ENCODE results near the gene LCN15. TPM values are rescaled to one million over a fixed set of nuclear protein-coding genes. Genes with fewer than 3 reads are reported as not detected.
"Not testable (repeated sequence)": the region's sequence is repeated elsewhere in the genome, so short reads cannot be mapped to it uniquely, and the experiment has no call there.

LCN15 gene
- total RNA-seq, 1 donor from 2014 or later = not detected

DNA sequence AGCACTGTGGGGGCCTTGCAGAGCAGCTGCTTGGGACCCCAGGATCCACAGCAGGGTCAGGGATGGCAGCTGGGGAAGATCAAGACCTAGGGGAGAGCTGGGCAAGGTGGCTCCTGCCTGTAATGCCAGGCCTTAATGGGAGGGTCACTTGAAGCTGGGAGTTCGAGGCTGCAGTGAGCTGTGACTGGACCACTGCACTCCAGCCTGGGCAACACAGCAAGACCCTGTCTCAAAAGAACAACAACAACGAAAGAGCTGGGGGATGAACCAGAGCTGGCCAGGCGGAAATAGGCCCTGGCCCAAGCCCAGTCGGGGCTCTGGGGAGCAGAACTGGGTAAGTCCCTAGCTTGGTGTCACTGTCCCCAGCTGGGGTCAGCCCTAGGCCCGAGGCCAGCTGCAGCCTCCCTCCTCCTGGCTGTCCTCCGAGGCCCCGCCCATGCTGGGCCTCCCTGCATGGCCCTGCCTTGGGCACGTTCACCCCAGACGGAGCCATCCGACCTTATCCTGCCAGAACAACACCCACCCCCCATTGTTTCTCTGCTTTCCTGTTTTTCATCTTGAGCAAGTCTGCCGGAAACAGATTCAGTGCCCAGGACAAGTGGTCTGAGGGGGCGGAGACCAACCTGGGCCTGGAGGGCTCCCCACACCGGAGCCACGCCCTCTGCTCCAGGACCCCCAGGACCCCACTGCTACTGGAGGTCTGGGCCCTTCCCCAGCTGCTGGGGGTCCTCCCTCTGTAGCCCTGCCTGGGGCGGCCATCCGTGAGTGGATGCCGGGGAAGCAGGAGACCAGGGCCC, 50.0 kb downstream of the LCN15 start:
- Mint-ChIP-seq H3K36me3 (ENCODE audit: unreplicated experiment) (no peaks in the 10 kb centered on the region), H3K27ac (ENCODE audit: unreplicated experiment) (no peak overlapping the region), H3K27me3 (ENCODE audit: unreplicated experiment) (no peaks in the 10 kb centered on the region), H3K4me1 (ENCODE audit: unreplicated experiment) (peaks cover 24% of the 10 kb centered on the region), H3K4me3 (ENCODE audit: unreplicated experiment) (no peak overlapping the region), H3K9me3 (ENCODE audit: unreplicated experiment) (no peaks in the 10 kb centered on the region)
- no peak for TF ChIP-seq CTCF (IDR thresholded peaks at IDR 0.05)
- DNase-seq (ENCODE audit: extremely low spot score, unreplicated experiment) = no peak

- H3K27ac Mint-ChIP-seq (ENCODE audit: unreplicated experiment) = no peak overlapping the region
- no peaks in the 10 kb centered on the region for H3K9me3 Mint-ChIP-seq (ENCODE audit: unreplicated experiment)
- H3K4me3 Mint-ChIP-seq (ENCODE audit: unreplicated experiment) = peak overlapping the region; percentile 54
Observed at GRCh38 chr9:136713550-136713949, 50.8 kb downstream of the LCN15 start.

GRCh38 chr9:136712690-136713544, 51.4 kb downstream of the LCN15 start:
- Mint-ChIP-seq H3K27me3 (ENCODE audit: unreplicated experiment) (no peaks in the 10 kb centered on the region), H3K36me3 (ENCODE audit: unreplicated experiment) (no peaks in the 10 kb centered on the region), H3K4me3 (ENCODE audit: unreplicated experiment) (peak overlapping the region; percentile 54), H3K9me3 (ENCODE audit: unreplicated experiment) (no peaks in the 10 kb centered on the region), H3K27ac (ENCODE audit: unreplicated experiment) (no peak overlapping the region), H3K4me1 (ENCODE audit: unreplicated experiment) (peaks cover 24% of the 10 kb centered on the region)
- DNase-seq (ENCODE audit: extremely low spot score, unreplicated experiment) = no peak
- no peak for TF ChIP-seq CTCF (IDR thresholded peaks at IDR 0.05)

More at GRCh38 chr9:136713550-136713949, 50.8 kb downstream of the LCN15 start:
- no peak for DNase-seq (ENCODE audit: extremely low spot score, unreplicated experiment)
- Mint-ChIP-seq H3K36me3 (ENCODE audit: unreplicated experiment) (no peaks in the 10 kb centered on the region), H3K27me3 (ENCODE audit: unreplicated experiment) (no peaks in the 10 kb centered on the region), H3K4me1 (ENCODE audit: unreplicated experiment) (peaks cover 24% of the 10 kb centered on the region)
- TF ChIP-seq CTCF (IDR thresholded peaks at IDR 0.05) = no peak

DNA sequence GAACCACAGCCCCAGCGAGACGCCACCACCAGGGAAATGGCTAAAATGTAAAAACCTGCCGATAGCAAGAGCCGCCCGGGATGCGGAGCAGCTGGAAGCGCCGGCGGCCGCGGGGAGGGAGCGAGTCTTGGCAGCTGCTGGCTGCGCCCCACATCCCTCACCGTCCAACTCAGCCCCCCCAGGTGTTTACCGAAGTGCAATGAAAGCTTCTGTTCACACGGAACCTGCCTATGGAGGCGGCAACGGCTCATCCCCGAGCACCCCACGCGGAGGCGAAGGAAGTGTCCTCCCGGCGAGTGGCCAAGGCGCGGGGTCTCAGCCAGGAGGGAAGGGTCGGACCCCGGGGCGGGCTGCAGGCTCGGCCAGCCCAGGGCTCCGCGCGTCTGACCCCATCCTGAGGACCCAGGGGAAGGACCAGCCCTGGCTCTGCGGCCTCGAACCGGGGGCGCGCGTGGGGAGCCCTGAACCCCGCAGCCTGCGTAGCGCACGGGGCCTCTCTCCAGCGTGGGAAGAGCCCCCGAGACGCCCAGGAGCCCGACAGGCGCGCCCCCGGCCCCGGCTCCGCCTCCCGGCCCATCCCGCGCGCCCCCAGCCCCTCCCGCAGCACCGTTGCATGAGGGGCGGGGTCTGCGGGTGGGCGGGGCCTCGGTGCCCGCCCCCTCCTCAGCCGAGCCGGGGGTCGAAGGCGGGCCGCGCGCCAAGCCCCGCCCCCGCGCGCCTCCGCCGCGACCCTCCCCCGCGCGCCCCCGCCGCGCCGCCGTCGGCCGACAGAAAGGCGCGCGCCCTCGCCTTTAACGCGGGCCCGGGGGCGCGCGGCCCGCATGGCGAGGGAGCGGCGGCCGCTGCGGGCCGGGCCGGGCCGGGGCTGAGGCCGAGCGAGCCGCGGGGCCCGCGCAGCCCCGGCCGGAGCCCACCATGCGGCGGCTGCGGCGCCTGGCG, 52.3 kb downstream of the LCN15 start, which contains the start of gene DIPK1B:
Gene DIPK1B (plus strand): TSS at position 822 of the 939 bp plus-strand sequence. CDS start 94 bp downstream, at position 916.
- peaks cover 24% of the 10 kb centered on the region for H3K4me1 Mint-ChIP-seq (ENCODE audit: unreplicated experiment)
- no peak for DNase-seq (ENCODE audit: extremely low spot score, unreplicated experiment)
- no peaks in the 10 kb centered on the region for H3K9me3 Mint-ChIP-seq (ENCODE audit: unreplicated experiment)
- H3K27me3 Mint-ChIP-seq (ENCODE audit: unreplicated experiment) = no peaks in the 10 kb centered on the region
- H3K4me3 Mint-ChIP-seq (ENCODE audit: unreplicated experiment) = peak within 1 kb of the TSS; percentile 68
- H3K27ac Mint-ChIP-seq (ENCODE audit: unreplicated experiment) = peak within 1 kb of the TSS; percentile 38
- no peaks in the 10 kb centered on the region for H3K36me3 Mint-ChIP-seq (ENCODE audit: unreplicated experiment)
- no peak for TF ChIP-seq CTCF (IDR thresholded peaks at IDR 0.05)

DNA sequence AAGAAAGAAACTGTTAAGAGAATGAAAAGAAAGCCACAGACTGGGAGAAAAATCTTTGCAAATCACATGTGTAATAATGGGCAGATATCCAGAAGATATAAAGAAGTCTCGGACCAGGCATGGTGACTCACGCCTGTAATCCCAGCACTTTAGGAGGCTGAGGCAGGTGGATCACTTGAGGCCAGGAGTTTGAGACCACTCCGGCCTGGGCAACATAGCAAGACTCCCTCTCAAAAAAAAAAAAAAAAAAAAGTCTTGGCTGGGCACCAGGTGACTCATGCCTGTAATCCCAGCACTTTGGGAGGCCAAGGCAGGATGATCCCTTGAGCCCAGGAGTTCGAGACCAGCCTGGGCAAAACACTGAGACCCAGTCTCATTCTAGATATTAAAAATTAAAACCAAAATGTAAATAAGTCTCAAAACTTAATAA, 53.1 kb downstream of the LCN15 start:
- Mint-ChIP-seq H3K4me1 (ENCODE audit: unreplicated experiment) (peaks cover 24% of the 10 kb centered on the region), H3K4me3 (ENCODE audit: unreplicated experiment) (peak overlapping the region; percentile 68), H3K27ac (ENCODE audit: unreplicated experiment) (peak overlapping the region; percentile 38)
- H3K36me3 Mint-ChIP-seq (ENCODE audit: unreplicated experiment); H3K9me3 Mint-ChIP-seq (ENCODE audit: unreplicated experiment); DNase-seq (ENCODE audit: extremely low spot score, unreplicated experiment); H3K27me3 Mint-ChIP-seq (ENCODE audit: unreplicated experiment): not testable (repeated sequence)
